DND-41 (cell line): ENCODE measurements around the gene USP46.

Source experiments
- ATAC-seq: fragments of 200-7000 bp; cut with Tn5 transposase; 3 replicates; pipeline ENCODE4 v1.9.1; 2021; ENCODE audit warnings: low read depth; ENCODE audit not compliant: insufficient read depth
- DNase-seq: peaks from one replicate; pipeline ENCODE4 v3.0.0-alpha.2; 2020
- H2AFZ ChIP-seq: 2 replicates; pipeline ENCODE4 v1.6.0; 2012; ENCODE audit warnings: low read depth, low read length
- H3K27ac ChIP-seq: 2 replicates; pipeline ENCODE4 v1.5.1; 2012; ENCODE audit warnings: low read length, inconsistent platforms
- H3K27me3 ChIP-seq: fragments of 200-600 bp; sonication (generic); 2 replicates; pipeline ENCODE4 v1.6.0; 2012; ENCODE audit warnings: low read length, mild to moderate bottlenecking, inconsistent platforms; ENCODE audit not compliant: insufficient read depth, poor library complexity
- H3K36me3 ChIP-seq: 2 replicates; pipeline ENCODE4 v1.5.1; 2012; ENCODE audit warnings: low read length, inconsistent platforms; ENCODE audit not compliant: insufficient read depth
- H3K4me1 ChIP-seq: 2 replicates; pipeline ENCODE4 v1.5.1; 2012; ENCODE audit warnings: mild to moderate bottlenecking, low read length; ENCODE audit not compliant: insufficient read depth
- H3K4me2 ChIP-seq: 2 replicates; pipeline ENCODE4 v1.6.0; 2012; ENCODE audit warnings: mild to moderate bottlenecking, moderate library complexity, low read length, inconsistent platforms; ENCODE audit not compliant: insufficient read depth
- H3K4me3 ChIP-seq, 2 experiments: fragments of 200-600 bp in 1 of 2; shearing (Covaris generic) in 1 of 2; 2 replicates each; pipeline ENCODE4 v1.5.1; 2012 to 2016; ENCODE audit warnings: inconsistent platforms in 2 of 2, low read length in 2 of 2, mild to moderate bottlenecking in 2 of 2, low read depth in 1 of 2, moderate library complexity in 1 of 2
- H3K79me2 ChIP-seq: 2 replicates; pipeline ENCODE4 v1.6.0; 2012; ENCODE audit warnings: low read length, inconsistent platforms; ENCODE audit not compliant: insufficient read depth
- H3K9ac ChIP-seq: 2 replicates; pipeline ENCODE4 v1.6.0; 2012; ENCODE audit warnings: low read depth, mild to moderate bottlenecking, inconsistent platforms, low read length, moderate library complexity
- H3K9me3 ChIP-seq: 2 replicates; pipeline ENCODE4 v1.5.1; 2012; ENCODE audit warnings: low read length, moderate library complexity, mild to moderate bottlenecking, inconsistent platforms; ENCODE audit not compliant: insufficient read depth, severe bottlenecking
- H4K20me1 ChIP-seq: 2 replicates; pipeline ENCODE4 v1.6.0; 2012; ENCODE audit warnings: low read length; ENCODE audit not compliant: insufficient read depth
- CTCF ChIP-seq: IDR thresholded peaks from 2 replicates; pipeline ENCODE4 v1.5.1; 2012; ENCODE audit warnings: borderline replicate concordance, low read length, moderate library complexity, mild to moderate bottlenecking; ENCODE audit not compliant: poor library complexity, severe bottlenecking; ENCODE audit errors: extremely low read depth
- EZH2 ChIP-seq: IDR thresholded peaks from 3 replicates; pipeline ENCODE4 v1.6.1; 2012; ENCODE audit warnings: borderline replicate concordance, low read depth, mild to moderate bottlenecking, moderate library complexity, low read length, inconsistent platforms; ENCODE audit not compliant: severe bottlenecking

USP46 gene

GRCh38 chr4:52640808-52641565 is 18.1 kb downstream of the USP46 start:
- H3K9me3 ChIP-seq: no peaks in the 10 kb centered on the region
- H3K79me2 ChIP-seq: peaks cover under 1% of the 10 kb centered on the region; the same call in 1 of the 2 replicates
- H3K36me3 ChIP-seq: no peaks in the 10 kb centered on the region
- no peaks in the 10 kb centered on the region; the same call in 1 of the 2 replicates for H4K20me1 ChIP-seq
- no peak overlapping the region for H3K4me3 ChIP-seq
- ATAC-seq (no peak), DNase-seq (no peak)
- no peak overlapping the region for H2AFZ ChIP-seq
- no peak overlapping the region for H3K4me2 ChIP-seq
- no peak overlapping the region for H3K27ac ChIP-seq
- no peak overlapping the region for H3K9ac ChIP-seq
- no peak for TF ChIP-seq EZH2
- no peak for TF ChIP-seq CTCF
- H3K4me1 ChIP-seq: no peaks in the 10 kb centered on the region
- no peaks in the 10 kb centered on the region for H3K27me3 ChIP-seq

- H4K20me1 ChIP-seq: no peaks in the 10 kb centered on the region; the same call in 1 of the 2 replicates
- no peak overlapping the region for H2AFZ ChIP-seq
- H3K4me1 ChIP-seq: no peaks in the 10 kb centered on the region
- no peak overlapping the region for H3K4me2 ChIP-seq
- no peak for DNase-seq
- no peak for ATAC-seq
- H3K27me3 ChIP-seq: no peaks in the 10 kb centered on the region
- H3K9ac ChIP-seq: no peak overlapping the region
- H3K9me3 ChIP-seq: no peaks in the 10 kb centered on the region
- H3K4me3 ChIP-seq: no peak overlapping the region
- peaks cover 2% of the 10 kb centered on the region; the same call in 1 of the 2 replicates for H3K79me2 ChIP-seq
- TF ChIP-seq CTCF: no peak
- no peak for TF ChIP-seq EZH2
- H3K36me3 ChIP-seq: no peaks in the 10 kb centered on the region
- no peak overlapping the region for H3K27ac ChIP-seq
Observed at GRCh38 chr4:52638717-52639116, 20.4 kb downstream of the USP46 start.

- DNase-seq: no peak
- no peaks in the 10 kb centered on the region for H3K4me1 ChIP-seq
- no peak overlapping the region for H3K4me2 ChIP-seq
- no peak overlapping the region for H3K4me3 ChIP-seq
- H4K20me1 ChIP-seq: no peaks in the 10 kb centered on the region; the same call in 1 of the 2 replicates
- no peak overlapping the region for H2AFZ ChIP-seq
- TF ChIP-seq CTCF (no peak), EZH2 (no peak)
- H3K27me3 ChIP-seq: no peaks in the 10 kb centered on the region
- peaks cover 2% of the 10 kb centered on the region; the same call in 1 of the 2 replicates for H3K79me2 ChIP-seq
- H3K27ac ChIP-seq: no peak overlapping the region
- H3K9ac ChIP-seq: no peak overlapping the region
- H3K9me3 ChIP-seq: no peaks in the 10 kb centered on the region
- H3K36me3 ChIP-seq: no peaks in the 10 kb centered on the region
- ATAC-seq: no peak
Observed at GRCh38 chr4:52637116-52637515, 22.0 kb downstream of the USP46 start.
